WTC11 (cell line): ENCODE results near the gene U2AF2. TPM values are rescaled to one million over a fixed set of nuclear protein-coding genes. Genes with fewer than 3 reads are reported as not detected.

Source experiments
- ATAC-seq: fragments of 200-7000 bp; cut with Tn5 transposase; 2 replicates; pipeline ENCODE4 v1.10.0; 2021; ENCODE audit warnings: mild to moderate bottlenecking, moderate library complexity
- CTCF ChIA-PET: fragments of 300-600 bp; sonication (Branson Sonifier 250); formaldehyde crosslinking; loops from one replicate; lab custom pipeline; 2021; ENCODE audit warnings: antibody characterized with exemption; lab: Charles Lee
- POLR2A ChIA-PET: fragments of 350-600 bp; sonication (Branson Sonifier 250); formaldehyde crosslinking; loops from one replicate; lab custom pipeline; 2021; ENCODE audit warnings: antibody characterized with exemption; lab: Charles Lee
- DNase-seq: peaks from one replicate; pipeline ENCODE4 v3.0.0; 2021; ENCODE audit warnings: low spot score
- H3K27ac Mint-ChIP-seq: 2 replicates; pipeline ENCODE4 v1.8.0; 2021; ENCODE audit warnings: mixed read lengths
- H3K27me3 Mint-ChIP-seq: 2 replicates; pipeline ENCODE4 v1.8.0; 2021; ENCODE audit warnings: low read depth, mild to moderate bottlenecking, moderate library complexity, mixed read lengths
- H3K36me3 Mint-ChIP-seq: 2 replicates; pipeline ENCODE4 v1.8.0; 2021; ENCODE audit warnings: mixed read lengths
- H3K4me1 Mint-ChIP-seq: 2 replicates; pipeline ENCODE4 v1.8.0; 2022; ENCODE audit warnings: mixed read lengths
- H3K4me3 Mint-ChIP-seq: 2 replicates; pipeline ENCODE4 v1.8.0; 2021; ENCODE audit warnings: mild to moderate bottlenecking, moderate library complexity, mixed read lengths
- H3K9me3 Mint-ChIP-seq: 2 replicates; pipeline ENCODE4 v1.8.0; 2021; ENCODE audit warnings: mixed read lengths
- EMX1 ChIP-seq: fragments of 250-450 bp; sonication (Bioruptor Pico); IDR thresholded peaks from 2 replicates; pipeline ENCODE4 v1.8.0; 2021; ENCODE audit warnings: mild to moderate bottlenecking
- ETV6 ChIP-seq: sonication (generic); formaldehyde crosslinking; IDR thresholded peaks from 2 replicates; pipeline ENCODE4 v1.8.1; 2022; ENCODE audit warnings: mild to moderate bottlenecking, missing genetic modification reagents
- FOXP1 ChIP-seq: sonication (generic); formaldehyde crosslinking; IDR thresholded peaks from 2 replicates; pipeline ENCODE4 v1.8.0; 2022; ENCODE audit warnings: missing genetic modification reagents, mild to moderate bottlenecking, moderate library complexity, borderline replicate concordance
- JUN ChIP-seq: sonication (generic); formaldehyde crosslinking; IDR thresholded peaks from 2 replicates; pipeline ENCODE4 v1.8.0; 2023; ENCODE audit warnings: mild to moderate bottlenecking, missing genetic modification reagents
- NFYB ChIP-seq: sonication (generic); formaldehyde crosslinking; conservative IDR thresholded peaks from 2 replicates; pipeline ENCODE4 v1.8.0; 2022; ENCODE audit warnings: low read depth, missing genetic modification reagents
- OVOL2 ChIP-seq: fragments of 250-450 bp; sonication (Bioruptor Pico); IDR thresholded peaks from 2 replicates; pipeline ENCODE4 v1.9.0; 2021; ENCODE audit warnings: mild to moderate bottlenecking, borderline replicate concordance
- SP1 ChIP-seq: sonication (generic); formaldehyde crosslinking; conservative IDR thresholded peaks from 2 replicates; pipeline ENCODE4 v1.8.1; 2022; ENCODE audit warnings: missing genetic modification reagents
- TEAD1 ChIP-seq: sonication (generic); formaldehyde crosslinking; IDR thresholded peaks from 2 replicates; pipeline ENCODE4 v1.8.0; 2022; ENCODE audit warnings: mild to moderate bottlenecking, missing genetic modification reagents
- TEAD4 ChIP-seq: sonication (generic); formaldehyde crosslinking; IDR thresholded peaks from 2 replicates; pipeline ENCODE4 v1.8.0; 2022; ENCODE audit warnings: mild to moderate bottlenecking, missing genetic modification reagents
- ZNF138 ChIP-seq: sonication (generic); formaldehyde crosslinking; conservative IDR thresholded peaks from 2 replicates; pipeline ENCODE4 v1.8.1; 2022; ENCODE audit warnings: mild to moderate bottlenecking, moderate library complexity, missing genetic modification reagents
- ZNF232 ChIP-seq: sonication (generic); formaldehyde crosslinking; IDR thresholded peaks from 2 replicates; pipeline ENCODE4 v1.8.0; 2022; ENCODE audit warnings: mild to moderate bottlenecking, missing genetic modification reagents
- ZNF396 ChIP-seq: fragments of 250-450 bp; sonication (Bioruptor Pico); IDR thresholded peaks from 2 replicates; pipeline ENCODE4 v1.8.0; 2021; ENCODE audit warnings: mild to moderate bottlenecking, moderate library complexity, borderline replicate concordance
- ZNF423 ChIP-seq: fragments of 250-450 bp; sonication (Bioruptor Pico); IDR thresholded peaks from 2 replicates; pipeline ENCODE4 v2.1.2; 2022; ENCODE audit warnings: mild to moderate bottlenecking, moderate library complexity
- ZNF671 ChIP-seq: fragments of 250-450 bp; sonication (Bioruptor Pico); IDR thresholded peaks from 2 replicates; pipeline ENCODE4 v1.8.0; 2021; ENCODE audit warnings: mild to moderate bottlenecking
- total RNA-seq: library from RNA; stranded (reverse); gene quantifications from 3 replicates; pipeline ENCODE4 v1.2.3, GENCODE V29; 2021
- TF ChIP-seq, protein P1 (sequence below): sonication (generic); formaldehyde crosslinking; IDR thresholded peaks from 2 replicates; pipeline ENCODE4 v1.8.0; 2023; ENCODE audit warnings: missing genetic modification reagents
- TF ChIP-seq, protein P2 (sequence below): sonication (generic); formaldehyde crosslinking; IDR thresholded peaks from 2 replicates; pipeline ENCODE4 v1.8.0; 2023; ENCODE audit warnings: mild to moderate bottlenecking, missing genetic modification reagents
- TF ChIP-seq, protein P3 (sequence below): sonication (generic); formaldehyde crosslinking; IDR thresholded peaks from 2 replicates; pipeline ENCODE4 v1.8.1; 2023; ENCODE audit warnings: mild to moderate bottlenecking, missing genetic modification reagents
- TF ChIP-seq, protein P4 (sequence below): fragments of 250-450 bp; sonication (Bioruptor Pico); IDR thresholded peaks from 2 replicates; pipeline ENCODE4 v1.8.0; 2021; ENCODE audit warnings: mild to moderate bottlenecking
- TF ChIP-seq, protein P5 (sequence below): sonication (generic); formaldehyde crosslinking; conservative IDR thresholded peaks from 2 replicates; pipeline ENCODE4 v1.8.1; 2023; ENCODE audit warnings: mild to moderate bottlenecking, low read depth, missing genetic modification reagents, moderate library complexity
- TF ChIP-seq, protein P6 (sequence below): sonication (generic); formaldehyde crosslinking; IDR thresholded peaks from 2 replicates; pipeline ENCODE4 v1.8.1; 2022; ENCODE audit warnings: low read depth, missing genetic modification reagents, borderline replicate concordance
- TF ChIP-seq, protein P7 (sequence below): sonication (generic); formaldehyde crosslinking; IDR thresholded peaks from 2 replicates; pipeline ENCODE4 v1.8.1; 2022; ENCODE audit warnings: mild to moderate bottlenecking, moderate library complexity, missing genetic modification reagents

Gene U2AF2
- total RNA-seq, 1 experiment from 2014 or later: 302 TPM

DNA sequence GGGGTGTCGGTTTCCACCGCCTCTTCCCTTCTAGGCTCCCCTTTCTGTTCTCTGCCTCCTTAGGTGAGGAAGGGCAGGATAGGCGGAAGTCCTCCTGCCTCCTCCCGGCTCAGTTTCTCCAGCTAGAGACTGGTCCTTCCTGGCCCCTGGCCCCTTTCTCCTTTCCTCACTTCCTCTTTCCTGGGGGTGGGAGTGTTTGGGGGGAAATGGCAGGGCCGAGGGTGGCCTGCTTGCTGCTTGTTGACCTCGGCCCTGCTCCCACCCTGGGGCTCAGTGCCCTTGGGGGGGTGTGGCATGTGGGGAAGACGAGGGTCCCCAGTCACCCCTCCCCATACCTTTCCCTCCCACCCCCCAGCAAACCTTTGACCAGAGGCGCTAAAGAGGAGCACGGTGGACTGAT lies 5.0 kb downstream of the U2AF2 start:
- Mint-ChIP-seq H3K27ac (peak overlapping the region; percentile 84), H3K4me1 (peaks cover 31% of the 10 kb centered on the region), H3K4me3 (no peak overlapping the region), H3K36me3 (peaks cover 50% of the 10 kb centered on the region), H3K9me3 (no peaks in the 10 kb centered on the region), H3K27me3 (no peaks in the 10 kb centered on the region; the same call in 1 of the 2 replicates)
- CTCF ChIA-PET: interaction anchor here (0.6 to 1.0 kb wide), 2 partner anchors 12 to 44 kb away, joined by 4 read pairs; no protein-coding TSS in a partner anchor
- TF ChIP-seq ZNF232: no peak
- TF ChIP-seq, protein P1, sequence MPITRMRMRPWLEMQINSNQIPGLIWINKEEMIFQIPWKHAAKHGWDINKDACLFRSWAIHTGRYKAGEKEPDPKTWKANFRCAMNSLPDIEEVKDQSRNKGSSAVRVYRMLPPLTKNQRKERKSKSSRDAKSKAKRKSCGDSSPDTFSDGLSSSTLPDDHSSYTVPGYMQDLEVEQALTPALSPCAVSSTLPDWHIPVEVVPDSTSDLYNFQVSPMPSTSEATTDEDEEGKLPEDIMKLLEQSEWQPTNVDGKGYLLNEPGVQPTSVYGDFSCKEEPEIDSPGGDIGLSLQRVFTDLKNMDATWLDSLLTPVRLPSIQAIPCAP (CRISPR knock-in tag): no peak
- TF ChIP-seq NFYB (CRISPR knock-in tag): no peak
- no peak for TF ChIP-seq ZNF671 (CRISPR knock-in tag)
- TF ChIP-seq ETV6 (CRISPR knock-in tag): no peak
- POLR2A ChIA-PET: no interaction called here
- no peak for DNase-seq
- no peak for ATAC-seq

DNA sequence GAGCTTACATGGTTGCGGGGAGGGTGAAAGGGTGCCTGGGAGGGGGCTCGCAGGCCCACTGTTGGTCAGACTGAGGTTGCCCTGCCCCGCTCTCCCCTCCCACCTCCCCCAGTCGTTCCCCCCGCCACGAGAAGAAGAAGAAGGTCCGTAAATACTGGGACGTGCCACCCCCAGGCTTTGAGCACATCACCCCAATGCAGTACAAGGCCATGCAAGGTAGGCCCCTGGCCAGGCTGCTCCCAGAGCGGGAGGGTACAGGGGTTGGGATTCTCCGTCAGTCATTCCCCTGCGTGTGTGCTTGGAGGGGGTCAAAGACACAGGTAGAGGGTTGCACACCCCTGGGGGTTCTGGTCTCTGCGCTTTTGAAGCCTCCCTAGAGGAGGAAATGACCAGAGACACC lies 5.6 kb downstream of the U2AF2 start:
- Mint-ChIP-seq H3K9me3 (no peaks in the 10 kb centered on the region), H3K27ac (0 out of 2 replicates have a peak overlapping the region, but pooled peaks have one; percentile 68), H3K27me3 (no peaks in the 10 kb centered on the region; the same call in 1 of the 2 replicates), H3K36me3 (peaks cover 52% of the 10 kb centered on the region), H3K4me1 (peaks cover 31% of the 10 kb centered on the region), H3K4me3 (no peak overlapping the region)
- POLR2A ChIA-PET: no interaction called here
- CTCF ChIA-PET: interaction anchor here (1.0 kb wide), 1 partner anchor 43 kb away, joined by 4 read pairs; no protein-coding TSS in a partner anchor
- no peak for DNase-seq
- TF ChIP-seq, protein P2, sequence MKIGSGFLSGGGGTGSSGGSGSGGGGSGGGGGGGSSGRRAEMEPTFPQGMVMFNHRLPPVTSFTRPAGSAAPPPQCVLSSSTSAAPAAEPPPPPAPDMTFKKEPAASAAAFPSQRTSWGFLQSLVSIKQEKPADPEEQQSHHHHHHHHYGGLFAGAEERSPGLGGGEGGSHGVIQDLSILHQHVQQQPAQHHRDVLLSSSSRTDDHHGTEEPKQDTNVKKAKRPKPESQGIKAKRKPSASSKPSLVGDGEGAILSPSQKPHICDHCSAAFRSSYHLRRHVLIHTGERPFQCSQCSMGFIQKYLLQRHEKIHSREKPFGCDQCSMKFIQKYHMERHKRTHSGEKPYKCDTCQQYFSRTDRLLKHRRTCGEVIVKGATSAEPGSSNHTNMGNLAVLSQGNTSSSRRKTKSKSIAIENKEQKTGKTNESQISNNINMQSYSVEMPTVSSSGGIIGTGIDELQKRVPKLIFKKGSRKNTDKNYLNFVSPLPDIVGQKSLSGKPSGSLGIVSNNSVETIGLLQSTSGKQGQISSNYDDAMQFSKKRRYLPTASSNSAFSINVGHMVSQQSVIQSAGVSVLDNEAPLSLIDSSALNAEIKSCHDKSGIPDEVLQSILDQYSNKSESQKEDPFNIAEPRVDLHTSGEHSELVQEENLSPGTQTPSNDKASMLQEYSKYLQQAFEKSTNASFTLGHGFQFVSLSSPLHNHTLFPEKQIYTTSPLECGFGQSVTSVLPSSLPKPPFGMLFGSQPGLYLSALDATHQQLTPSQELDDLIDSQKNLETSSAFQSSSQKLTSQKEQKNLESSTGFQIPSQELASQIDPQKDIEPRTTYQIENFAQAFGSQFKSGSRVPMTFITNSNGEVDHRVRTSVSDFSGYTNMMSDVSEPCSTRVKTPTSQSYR (CRISPR knock-in tag): no peak
- TF ChIP-seq FOXP1 (no peak), EMX1 (no peak)
- TF ChIP-seq, protein P3, sequence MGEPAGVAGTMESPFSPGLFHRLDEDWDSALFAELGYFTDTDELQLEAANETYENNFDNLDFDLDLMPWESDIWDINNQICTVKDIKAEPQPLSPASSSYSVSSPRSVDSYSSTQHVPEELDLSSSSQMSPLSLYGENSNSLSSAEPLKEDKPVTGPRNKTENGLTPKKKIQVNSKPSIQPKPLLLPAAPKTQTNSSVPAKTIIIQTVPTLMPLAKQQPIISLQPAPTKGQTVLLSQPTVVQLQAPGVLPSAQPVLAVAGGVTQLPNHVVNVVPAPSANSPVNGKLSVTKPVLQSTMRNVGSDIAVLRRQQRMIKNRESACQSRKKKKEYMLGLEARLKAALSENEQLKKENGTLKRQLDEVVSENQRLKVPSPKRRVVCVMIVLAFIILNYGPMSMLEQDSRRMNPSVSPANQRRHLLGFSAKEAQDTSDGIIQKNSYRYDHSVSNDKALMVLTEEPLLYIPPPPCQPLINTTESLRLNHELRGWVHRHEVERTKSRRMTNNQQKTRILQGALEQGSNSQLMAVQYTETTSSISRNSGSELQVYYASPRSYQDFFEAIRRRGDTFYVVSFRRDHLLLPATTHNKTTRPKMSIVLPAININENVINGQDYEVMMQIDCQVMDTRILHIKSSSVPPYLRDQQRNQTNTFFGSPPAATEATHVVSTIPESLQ (CRISPR knock-in tag): no peak
- ATAC-seq: no peak

DNA sequence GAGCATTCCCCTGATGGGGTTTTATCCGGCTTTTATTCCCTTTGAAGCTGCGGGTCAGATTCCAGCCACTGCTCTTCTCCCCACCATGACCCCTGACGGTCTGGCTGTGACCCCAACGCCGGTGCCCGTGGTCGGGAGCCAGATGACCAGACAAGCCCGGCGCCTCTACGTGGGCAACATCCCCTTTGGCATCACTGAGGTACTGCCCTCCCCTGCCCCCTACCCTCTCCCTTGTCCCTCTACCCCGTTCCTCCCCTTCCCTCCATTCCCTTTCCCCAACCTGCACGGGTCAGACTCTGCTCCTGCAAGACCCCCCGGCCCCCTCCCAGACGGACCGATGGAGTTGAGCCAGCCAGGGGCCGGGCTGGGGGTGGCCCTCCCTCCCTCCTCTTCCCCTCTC lies 6.2 kb downstream of the U2AF2 start:
- DNase-seq (no peak), ATAC-seq (no peak)
- no peaks in the 10 kb centered on the region for H3K9me3 Mint-ChIP-seq
- peaks cover 28% of the 10 kb centered on the region for H3K4me1 Mint-ChIP-seq
- no peak overlapping the region for H3K27ac Mint-ChIP-seq
- H3K36me3 Mint-ChIP-seq: peaks cover 51% of the 10 kb centered on the region
- H3K4me3 Mint-ChIP-seq: no peak overlapping the region
- ChIA-PET POLR2A (no interaction called here), CTCF (no interaction called here)
- H3K27me3 Mint-ChIP-seq: no peaks in the 10 kb centered on the region; the same call in 1 of the 2 replicates
- TF ChIP-seq, protein P4, sequence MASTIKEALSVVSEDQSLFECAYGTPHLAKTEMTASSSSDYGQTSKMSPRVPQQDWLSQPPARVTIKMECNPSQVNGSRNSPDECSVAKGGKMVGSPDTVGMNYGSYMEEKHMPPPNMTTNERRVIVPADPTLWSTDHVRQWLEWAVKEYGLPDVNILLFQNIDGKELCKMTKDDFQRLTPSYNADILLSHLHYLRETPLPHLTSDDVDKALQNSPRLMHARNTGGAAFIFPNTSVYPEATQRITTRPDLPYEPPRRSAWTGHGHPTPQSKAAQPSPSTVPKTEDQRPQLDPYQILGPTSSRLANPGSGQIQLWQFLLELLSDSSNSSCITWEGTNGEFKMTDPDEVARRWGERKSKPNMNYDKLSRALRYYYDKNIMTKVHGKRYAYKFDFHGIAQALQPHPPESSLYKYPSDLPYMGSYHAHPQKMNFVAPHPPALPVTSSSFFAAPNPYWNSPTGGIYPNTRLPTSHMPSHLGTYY (CRISPR knock-in tag): no peak
- TF ChIP-seq SP1 (CRISPR knock-in tag) (no peak), TEAD4 (CRISPR knock-in tag) (no peak), ZNF396 (CRISPR knock-in tag) (no peak), JUN (CRISPR knock-in tag) (no peak), TEAD1 (CRISPR knock-in tag) (no peak), ZNF423 (CRISPR knock-in tag) (no peak), OVOL2 (no peak), ZNF138 (no peak)
- TF ChIP-seq, protein P5, sequence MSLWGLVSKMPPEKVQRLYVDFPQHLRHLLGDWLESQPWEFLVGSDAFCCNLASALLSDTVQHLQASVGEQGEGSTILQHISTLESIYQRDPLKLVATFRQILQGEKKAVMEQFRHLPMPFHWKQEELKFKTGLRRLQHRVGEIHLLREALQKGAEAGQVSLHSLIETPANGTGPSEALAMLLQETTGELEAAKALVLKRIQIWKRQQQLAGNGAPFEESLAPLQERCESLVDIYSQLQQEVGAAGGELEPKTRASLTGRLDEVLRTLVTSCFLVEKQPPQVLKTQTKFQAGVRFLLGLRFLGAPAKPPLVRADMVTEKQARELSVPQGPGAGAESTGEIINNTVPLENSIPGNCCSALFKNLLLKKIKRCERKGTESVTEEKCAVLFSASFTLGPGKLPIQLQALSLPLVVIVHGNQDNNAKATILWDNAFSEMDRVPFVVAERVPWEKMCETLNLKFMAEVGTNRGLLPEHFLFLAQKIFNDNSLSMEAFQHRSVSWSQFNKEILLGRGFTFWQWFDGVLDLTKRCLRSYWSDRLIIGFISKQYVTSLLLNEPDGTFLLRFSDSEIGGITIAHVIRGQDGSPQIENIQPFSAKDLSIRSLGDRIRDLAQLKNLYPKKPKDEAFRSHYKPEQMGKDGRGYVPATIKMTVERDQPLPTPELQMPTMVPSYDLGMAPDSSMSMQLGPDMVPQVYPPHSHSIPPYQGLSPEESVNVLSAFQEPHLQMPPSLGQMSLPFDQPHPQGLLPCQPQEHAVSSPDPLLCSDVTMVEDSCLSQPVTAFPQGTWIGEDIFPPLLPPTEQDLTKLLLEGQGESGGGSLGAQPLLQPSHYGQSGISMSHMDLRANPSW (CRISPR knock-in tag): no peak
- TF ChIP-seq, protein P6, sequence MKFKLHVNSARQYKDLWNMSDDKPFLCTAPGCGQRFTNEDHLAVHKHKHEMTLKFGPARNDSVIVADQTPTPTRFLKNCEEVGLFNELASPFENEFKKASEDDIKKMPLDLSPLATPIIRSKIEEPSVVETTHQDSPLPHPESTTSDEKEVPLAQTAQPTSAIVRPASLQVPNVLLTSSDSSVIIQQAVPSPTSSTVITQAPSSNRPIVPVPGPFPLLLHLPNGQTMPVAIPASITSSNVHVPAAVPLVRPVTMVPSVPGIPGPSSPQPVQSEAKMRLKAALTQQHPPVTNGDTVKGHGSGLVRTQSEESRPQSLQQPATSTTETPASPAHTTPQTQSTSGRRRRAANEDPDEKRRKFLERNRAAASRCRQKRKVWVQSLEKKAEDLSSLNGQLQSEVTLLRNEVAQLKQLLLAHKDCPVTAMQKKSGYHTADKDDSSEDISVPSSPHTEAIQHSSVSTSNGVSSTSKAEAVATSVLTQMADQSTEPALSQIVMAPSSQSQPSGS (CRISPR knock-in tag): no peak
- TF ChIP-seq, protein P7, sequence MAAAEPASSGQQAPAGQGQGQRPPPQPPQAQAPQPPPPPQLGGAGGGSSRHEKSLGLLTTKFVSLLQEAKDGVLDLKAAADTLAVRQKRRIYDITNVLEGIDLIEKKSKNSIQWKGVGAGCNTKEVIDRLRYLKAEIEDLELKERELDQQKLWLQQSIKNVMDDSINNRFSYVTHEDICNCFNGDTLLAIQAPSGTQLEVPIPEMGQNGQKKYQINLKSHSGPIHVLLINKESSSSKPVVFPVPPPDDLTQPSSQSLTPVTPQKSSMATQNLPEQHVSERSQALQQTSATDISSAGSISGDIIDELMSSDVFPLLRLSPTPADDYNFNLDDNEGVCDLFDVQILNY: no peak
